Left lung (tissue), 10 donors: ENCODE measurements around the gene OR5AR1. TPM values are rescaled to one million over a fixed set of nuclear protein-coding genes. Genes with fewer than 3 reads are reported as not detected.

Experiments used
- ATAC-seq: fragments of 200-7000 bp; cut with Tn5 transposase; one replicate; pipeline ENCODE4 v1.9.1; 2020; ENCODE audit warnings: moderate library complexity
- DNase-seq, 4 donors: peaks; one replicate each; pipeline ENCODE4 v3.0.0-alpha.2; 2013 to 2020
- H3K27ac ChIP-seq, 2 donors: fragments of 200-600 bp; sonication (generic) in 1 of 2; one replicate each; pipeline versions ENCODE4 v1.5.0 to v1.8.0; 2020 to 2021
- H3K27me3 ChIP-seq, 2 donors: fragments of 200-600 bp; sonication (generic) in 1 of 2; one replicate each; pipeline versions ENCODE4 v1.5.0 to v1.8.0; 2020 to 2021
- H3K36me3 ChIP-seq, 2 donors: fragments of 200-600 bp; sonication (generic) in 1 of 2; one replicate each; pipeline versions ENCODE4 v1.5.0 to v1.8.0; 2020 to 2021
- H3K4me1 ChIP-seq, 2 donors: fragments of 200-600 bp; one replicate each; pipeline ENCODE4 v1.8.0; 2021
- H3K4me3 ChIP-seq, 2 donors: fragments of 200-600 bp; sonication (generic) in 1 of 2; one replicate each; pipeline versions ENCODE4 v1.5.0 to v1.8.0; 2020 to 2021; ENCODE audit warnings: mild to moderate bottlenecking in 1 of 2
- H3K9me3 ChIP-seq, 2 donors: fragments of 200-600 bp; sonication (generic) in 1 of 2; one replicate each; pipeline versions ENCODE4 v1.5.0 to v1.8.0; 2020 to 2021
- intact Hi-C, 2 donors: fragments of 100-400 bp; cut with DNase I; formaldehyde crosslinking; loops; one replicate each; pipeline versions ENCODE4 v1.11.2 to v1.14.2; 2022
- polyA plus RNA-seq, 6 donors: library from polyadenylated mRNA; unstranded; fragments of 120-200 nt; gene quantifications; one replicate each; pipeline ENCODE4 v1.2.1, GENCODE V29; 2013; ENCODE audit not compliant: insufficient read length in 6 of 6
- total RNA-seq, 2 donors: library from RNA; stranded (reverse); fragmentation: NEBNext Ultra II Directional; extraction: Animal tissue kit (Norgen Biotek cat#: 25700); gene quantifications; one replicate each; pipeline ENCODE4 v1.2.1, GENCODE V29; 2021
- TF ChIP-seq, protein P1 (sequence below), 2 donors: fragments of 200-600 bp; sonication (generic) in 1 of 2; IDR thresholded peaks; one replicate each; pipeline versions ENCODE4 v1.5.0 to v1.8.0; 2021; ENCODE audit warnings: antibody characterized with exemption in 2 of 2
- donor health status: DM: no; HTN: yes; CAD: no.
- donor health status: DM: no; HTN: no; CAD: no.

OR5AR1 gene
- total and polyA plus RNA-seq, 8 donors: not detected

DNA sequence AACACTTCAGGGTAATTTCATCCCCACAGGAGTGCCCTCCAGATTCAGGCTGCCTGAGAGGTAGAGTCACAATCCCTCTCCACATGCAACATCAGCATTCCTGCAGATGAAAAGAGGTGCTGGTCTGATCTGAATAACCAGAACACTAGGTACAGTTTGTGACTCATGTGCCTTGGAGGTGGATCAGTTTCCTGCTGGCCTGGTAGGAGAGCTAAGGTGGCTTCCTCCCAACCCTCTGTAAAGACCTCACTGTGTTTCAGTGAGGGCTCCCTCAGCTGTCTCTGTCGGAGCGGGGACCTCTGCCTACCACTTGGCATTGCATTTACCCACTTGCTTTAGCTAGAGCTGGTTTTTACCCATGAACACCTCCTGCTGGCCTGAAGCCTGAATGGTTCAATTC lies 43.0 kb downstream of the OR5AR1 start:
- intact Hi-C loops: no loop called here
- no peak for DNase-seq
- no peaks in the 10 kb centered on the region for H3K27me3 ChIP-seq
- no peaks in the 10 kb centered on the region for H3K36me3 ChIP-seq
- H3K27ac ChIP-seq: no peak overlapping the region
- no peak overlapping the region for H3K4me3 ChIP-seq
- TF ChIP-seq, protein P1, sequence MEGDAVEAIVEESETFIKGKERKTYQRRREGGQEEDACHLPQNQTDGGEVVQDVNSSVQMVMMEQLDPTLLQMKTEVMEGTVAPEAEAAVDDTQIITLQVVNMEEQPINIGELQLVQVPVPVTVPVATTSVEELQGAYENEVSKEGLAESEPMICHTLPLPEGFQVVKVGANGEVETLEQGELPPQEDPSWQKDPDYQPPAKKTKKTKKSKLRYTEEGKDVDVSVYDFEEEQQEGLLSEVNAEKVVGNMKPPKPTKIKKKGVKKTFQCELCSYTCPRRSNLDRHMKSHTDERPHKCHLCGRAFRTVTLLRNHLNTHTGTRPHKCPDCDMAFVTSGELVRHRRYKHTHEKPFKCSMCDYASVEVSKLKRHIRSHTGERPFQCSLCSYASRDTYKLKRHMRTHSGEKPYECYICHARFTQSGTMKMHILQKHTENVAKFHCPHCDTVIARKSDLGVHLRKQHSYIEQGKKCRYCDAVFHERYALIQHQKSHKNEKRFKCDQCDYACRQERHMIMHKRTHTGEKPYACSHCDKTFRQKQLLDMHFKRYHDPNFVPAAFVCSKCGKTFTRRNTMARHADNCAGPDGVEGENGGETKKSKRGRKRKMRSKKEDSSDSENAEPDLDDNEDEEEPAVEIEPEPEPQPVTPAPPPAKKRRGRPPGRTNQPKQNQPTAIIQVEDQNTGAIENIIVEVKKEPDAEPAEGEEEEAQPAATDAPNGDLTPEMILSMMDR (IDR thresholded peaks at IDR 0.05): no peak
- H3K4me1 ChIP-seq: no peaks in the 10 kb centered on the region
- no peak for ATAC-seq
- H3K9me3 ChIP-seq: peaks cover 0 to 2% of the 10 kb centered on the region in 2 donors

DNA sequence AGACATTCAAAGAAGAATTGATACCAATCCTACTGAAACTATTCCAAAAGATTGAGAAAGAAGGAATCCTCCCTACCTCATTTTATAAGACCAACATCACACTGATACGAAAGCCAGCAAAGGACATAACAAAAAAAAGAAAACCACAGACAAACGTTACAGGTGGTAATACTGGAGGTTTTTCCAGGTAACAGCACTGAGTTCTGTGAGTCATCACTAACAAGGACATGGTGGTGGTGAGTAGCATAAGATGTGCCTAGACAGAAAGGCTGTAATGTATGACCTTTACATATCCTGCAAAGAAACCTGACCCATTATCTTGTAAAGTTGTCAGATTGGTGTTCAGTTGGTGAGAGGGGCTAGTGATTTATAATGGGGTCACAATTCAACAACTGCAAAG lies 50.7 kb downstream of the OR5AR1 start:
- intact Hi-C loops: no loop called here
- ATAC-seq (no peak), DNase-seq (no peak)
- H3K9me3 ChIP-seq: peaks cover 0 to 2% of the 10 kb centered on the region in 2 donors
- TF ChIP-seq, protein P1 (IDR thresholded peaks at IDR 0.05): no peak
- no peaks in the 10 kb centered on the region for H3K4me1 ChIP-seq
- no peaks in the 10 kb centered on the region for H3K27me3 ChIP-seq
- H3K27ac ChIP-seq: no peak overlapping the region
- H3K36me3 ChIP-seq: no peaks in the 10 kb centered on the region
- H3K4me3 ChIP-seq: no peak overlapping the region

Other genes with a start within 250 kb of the OR5AR1 start
- gene OR5M3, start 190.3 kb upstream of the OR5AR1 start, total RNA-seq: not detected
- gene OR5M3, start 190.3 kb upstream of the OR5AR1 start, polyA plus RNA-seq: not detected
- not detected for gene OR5M8, start 172.3 kb upstream of the OR5AR1 start, total RNA-seq
- gene OR5M8, start 172.3 kb upstream of the OR5AR1 start, polyA plus RNA-seq: not detected
- not detected for gene OR5M11, start 120.4 kb upstream of the OR5AR1 start, total RNA-seq
- gene OR5M11, start 120.4 kb upstream of the OR5AR1 start, polyA plus RNA-seq: not detected
- gene OR5M10, start 86.0 kb upstream of the OR5AR1 start, total RNA-seq: not detected
- not detected for gene OR5M10, start 86.0 kb upstream of the OR5AR1 start, polyA plus RNA-seq
- not detected for gene OR5M1, start 48.8 kb upstream of the OR5AR1 start, total RNA-seq
- not detected for gene OR5M1, start 48.8 kb upstream of the OR5AR1 start, polyA plus RNA-seq
- not detected for gene OR5AP2, start 21.2 kb upstream of the OR5AR1 start, total RNA-seq
- gene OR5AP2, start 21.2 kb upstream of the OR5AR1 start, polyA plus RNA-seq: not detected
- not detected for gene OR9G1, start 35.4 kb downstream of the OR5AR1 start, total RNA-seq
- not detected for gene OR9G1, start 35.4 kb downstream of the OR5AR1 start, polyA plus RNA-seq
- gene OR9G4, start 85.0 kb downstream of the OR5AR1 start, total RNA-seq: not detected
- not detected for gene OR9G4, start 85.0 kb downstream of the OR5AR1 start, polyA plus RNA-seq